GM10248 (cell line): Measurements from ENCODE around the gene LRRC25.

ENCODE experiments used
- CTCF ChIA-PET: fragments of 300-600 bp; sonication (Branson Sonifier 250); formaldehyde crosslinking; extraction: SDS; loops from one replicate; lab custom pipeline; 2021; ENCODE audit warnings: antibody characterized with exemption; lab: Yijun Ruan, JAX
- POLR2A ChIA-PET: fragments of 350-650 bp; sonication (Branson Sonifier 250); formaldehyde crosslinking; extraction: SDS; loops from one replicate; lab custom pipeline; 2020; ENCODE audit warnings: antibody characterized with exemption; lab: Yijun Ruan, JAX
- DNase-seq: peaks from one replicate; pipeline ENCODE4 v3.0.0; 2012; ENCODE audit errors: extremely low spot score
- TF ChIP-seq, protein P1 (sequence below): IDR thresholded peaks from 2 replicates; pipeline ENCODE4 v1.5.1; 2012; ENCODE audit warnings: mild to moderate bottlenecking, low read depth; ENCODE audit errors: extremely low read depth, missing control alignments, control extremely low read depth

The LRRC25 gene

GRCh38 chr19:18425515-18426415, 28.3 kb upstream of the LRRC25 start:
- CTCF ChIA-PET, result interaction anchor here (0.9 to 1.1 kb wide), 5 partner anchors 9 to 97 kb away, joined by 3 to 4 read pairs (median 3); no protein-coding TSS in a partner anchor
- no peak for DNase-seq
- POLR2A ChIA-PET, result no interaction called here
- TF ChIP-seq, protein P1, sequence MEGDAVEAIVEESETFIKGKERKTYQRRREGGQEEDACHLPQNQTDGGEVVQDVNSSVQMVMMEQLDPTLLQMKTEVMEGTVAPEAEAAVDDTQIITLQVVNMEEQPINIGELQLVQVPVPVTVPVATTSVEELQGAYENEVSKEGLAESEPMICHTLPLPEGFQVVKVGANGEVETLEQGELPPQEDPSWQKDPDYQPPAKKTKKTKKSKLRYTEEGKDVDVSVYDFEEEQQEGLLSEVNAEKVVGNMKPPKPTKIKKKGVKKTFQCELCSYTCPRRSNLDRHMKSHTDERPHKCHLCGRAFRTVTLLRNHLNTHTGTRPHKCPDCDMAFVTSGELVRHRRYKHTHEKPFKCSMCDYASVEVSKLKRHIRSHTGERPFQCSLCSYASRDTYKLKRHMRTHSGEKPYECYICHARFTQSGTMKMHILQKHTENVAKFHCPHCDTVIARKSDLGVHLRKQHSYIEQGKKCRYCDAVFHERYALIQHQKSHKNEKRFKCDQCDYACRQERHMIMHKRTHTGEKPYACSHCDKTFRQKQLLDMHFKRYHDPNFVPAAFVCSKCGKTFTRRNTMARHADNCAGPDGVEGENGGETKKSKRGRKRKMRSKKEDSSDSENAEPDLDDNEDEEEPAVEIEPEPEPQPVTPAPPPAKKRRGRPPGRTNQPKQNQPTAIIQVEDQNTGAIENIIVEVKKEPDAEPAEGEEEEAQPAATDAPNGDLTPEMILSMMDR, result no peak

DNA sequence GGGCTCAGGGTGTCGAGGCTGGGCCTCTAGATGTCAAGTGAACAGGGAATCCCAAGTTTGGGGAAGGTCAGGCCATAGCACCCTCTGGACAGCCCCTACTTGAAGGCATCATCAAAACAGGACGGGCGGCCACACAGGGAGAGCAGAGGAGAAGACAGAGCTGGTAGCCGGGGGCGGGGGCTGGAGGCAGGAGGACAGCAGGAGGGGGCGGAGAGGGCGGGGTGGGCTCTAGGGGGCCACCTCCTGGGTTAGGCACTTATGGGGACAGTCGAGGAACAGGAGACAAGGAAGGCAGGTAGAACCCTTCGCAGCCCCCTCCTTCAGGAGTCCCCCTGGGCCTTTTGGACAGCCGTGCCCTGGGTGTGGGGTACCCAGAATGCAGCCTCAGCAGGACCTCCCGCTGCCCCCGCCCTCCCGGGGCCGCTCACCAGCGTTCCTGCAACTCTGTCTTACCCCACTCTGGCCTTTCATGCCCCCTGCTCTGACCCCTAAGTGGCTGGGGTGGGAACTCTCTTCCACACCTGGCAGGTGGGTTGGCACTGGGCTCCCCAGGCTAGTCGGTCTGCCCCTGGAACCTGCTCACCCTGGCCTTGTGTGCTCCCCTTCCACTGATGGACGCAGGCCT, 27.6 kb upstream of the LRRC25 start:
- POLR2A ChIA-PET, result no interaction called here
- TF ChIP-seq, protein P1, result no peak
- DNase-seq, result no peak
- CTCF ChIA-PET, result interaction anchor here (0.9 to 1.1 kb wide), 5 partner anchors 8 to 96 kb away, joined by 3 to 4 read pairs (median 3); no protein-coding TSS in a partner anchor

DNA sequence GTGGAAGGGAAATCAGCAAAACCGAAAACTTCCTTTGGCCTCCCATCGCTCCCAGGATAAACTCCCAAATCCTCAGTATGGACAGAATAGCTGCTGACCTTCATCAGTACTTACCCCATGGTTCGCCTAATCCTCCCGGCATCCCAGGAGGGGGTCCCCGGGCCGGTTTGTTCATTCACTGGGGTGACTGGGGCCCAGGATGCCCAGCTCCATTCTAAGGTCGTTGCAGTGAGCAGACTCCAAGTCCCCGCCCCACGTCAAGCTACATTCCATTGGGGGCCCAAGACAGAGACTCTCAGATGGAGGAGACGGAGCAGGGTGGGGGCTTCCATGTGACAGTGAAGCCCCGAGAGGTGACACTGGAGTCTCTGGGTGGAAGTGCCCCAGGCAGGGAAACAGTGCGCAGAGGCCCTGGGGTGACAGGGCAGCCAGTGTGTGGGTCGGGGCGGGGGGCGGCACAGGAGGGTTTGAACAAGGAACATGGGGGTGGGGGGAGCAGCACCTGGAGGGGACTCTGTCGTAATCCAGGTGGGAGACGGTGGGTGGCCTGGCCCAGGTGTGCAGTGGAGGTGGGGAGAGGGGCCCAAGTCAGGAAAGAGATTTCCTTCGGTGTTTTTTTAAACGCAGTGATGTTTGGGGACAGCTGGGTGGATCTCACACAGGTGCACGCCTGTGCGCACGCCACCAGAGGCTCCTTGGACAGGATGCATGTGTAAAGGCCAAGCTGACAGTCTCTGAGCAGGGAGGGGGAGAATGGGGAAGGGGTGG, 26.9 kb upstream of the LRRC25 start:
- DNase-seq, result no peak
- TF ChIP-seq, protein P1, result no peak
- POLR2A ChIA-PET, result no interaction called here
- CTCF ChIA-PET, result interaction anchor here (1.1 to 16.0 kb wide), 5 partner anchors 13 to 102 kb away, joined by 3 to 380 read pairs (median 4); partner anchors contain the start of genes GDF15, LRRC25 and LSM4

GRCh38 chr19:18423258-18424020, 26.0 kb upstream of the LRRC25 start:
- POLR2A ChIA-PET, result interaction anchor here (2.6 kb wide), 1 partner anchor 142 kb away, joined by 10 read pairs; the partner anchor contains the start of gene JUND
- CTCF ChIA-PET, result interaction anchor here (1.1 to 16.0 kb wide), 5 partner anchors 8 to 101 kb away, joined by 3 to 380 read pairs (median 4); partner anchors contain the start of genes GDF15, LRRC25 and LSM4
- DNase-seq, result no peak
- TF ChIP-seq, protein P1, result no peak

DNA sequence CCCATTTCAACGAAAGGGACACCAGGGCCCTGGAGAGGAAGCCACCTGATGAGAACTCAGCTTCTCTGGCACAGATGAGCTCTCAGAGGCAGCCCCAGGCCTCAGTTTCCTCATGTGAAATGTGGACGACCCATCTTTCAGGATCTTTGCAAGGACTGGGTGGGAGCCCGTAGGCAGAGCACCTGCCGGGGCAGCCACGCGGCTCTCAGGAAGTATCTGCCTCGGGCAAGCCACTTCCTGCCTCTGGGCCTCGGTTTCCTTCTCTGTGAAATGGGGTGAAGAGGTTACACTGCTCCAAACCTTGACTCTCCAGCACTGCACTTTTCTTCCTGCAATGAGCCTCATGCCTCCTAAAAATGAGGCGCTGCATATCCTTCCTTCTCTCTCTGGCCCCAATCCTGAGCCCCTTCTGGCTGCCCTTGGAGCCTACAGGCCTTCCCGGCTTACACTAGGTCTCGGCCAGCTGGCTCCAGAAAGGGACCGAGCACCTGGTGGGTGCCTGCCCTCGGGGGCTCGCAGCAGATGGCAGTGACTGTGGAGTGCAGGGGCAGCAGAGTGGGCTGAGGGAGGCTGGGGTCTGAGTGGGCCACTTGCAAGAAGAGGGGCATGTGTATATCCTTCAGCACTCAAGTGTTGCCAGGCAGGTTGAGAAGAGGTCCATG, 25.2 kb upstream of the LRRC25 start:
- POLR2A ChIA-PET, result interaction anchor here (1.5 to 2.6 kb wide), 2 partner anchors 141 to 143 kb away, joined by 4 to 10 read pairs; partner anchors contain the start of gene JUND
- DNase-seq, result no peak
- TF ChIP-seq, protein P1, result no peak
- CTCF ChIA-PET, result interaction anchor here (1.1 to 16.0 kb wide), 4 partner anchors 9 to 94 kb away, joined by 3 to 380 read pairs (median 4); partner anchors contain the start of genes GDF15 and LRRC25
